ENCODE results near the gene PLEKHD1. TPM values are rescaled to one million over a fixed set of nuclear protein-coding genes. Genes with fewer than 3 reads are reported as not detected.

Gene PLEKHD1
- total and polyA plus RNA-seq, 2 of the 8 experiments (the other 6 are each of a cell fraction or from before 2014, with no cell fraction given): 0.24 to 0.48 TPM

GRCh38 chr14:69532561-69533340 is 48.2 kb downstream of the PLEKHD1 start (continued):
- no peak for TF ChIP-seq SRF (IDR thresholded peaks at IDR 0.05; ENCODE audit: low read depth, low read length)
- TF ChIP-seq BACH1 (IDR thresholded peaks at IDR 0.05; ENCODE audit: low read length): no peak
